HepG2 (cell line): Measurements from ENCODE around the gene EPB41L2. TPM values are rescaled to one million over a fixed set of nuclear protein-coding genes. Genes with fewer than 3 reads are reported as not detected.

Experiments used
- CHCHD3 ChIP-seq: sonication (generic); formaldehyde crosslinking; IDR thresholded peaks from 2 replicates; pipeline ENCODE4 v1.8.0; 2022; ENCODE audit warnings: mild to moderate bottlenecking, missing genetic modification reagents, moderate library complexity
- ELK4 ChIP-seq: sonication (generic); formaldehyde crosslinking; IDR thresholded peaks from 2 replicates; pipeline ENCODE4 v1.9.0; 2021; ENCODE audit warnings: missing genetic modification reagents, borderline replicate concordance
- ESRRA ChIP-seq: sonication (generic); formaldehyde crosslinking; IDR thresholded peaks from 2 replicates; pipeline ENCODE4 v1.5.1; 2020; ENCODE audit warnings: mild to moderate bottlenecking, low read depth, missing genetic modification reagents
- FUBP1 ChIP-seq: sonication (generic); formaldehyde crosslinking; IDR thresholded peaks from 2 replicates; pipeline ENCODE4 v1.5.1; 2020; ENCODE audit warnings: missing genetic modification reagents, mild to moderate bottlenecking, borderline replicate concordance
- HDAC1 ChIP-seq: sonication (generic); formaldehyde crosslinking; IDR thresholded peaks from 2 replicates; pipeline ENCODE4 v1.5.1; 2020; ENCODE audit warnings: mild to moderate bottlenecking, missing genetic modification reagents
- HOXA5 ChIP-seq: sonication (generic); formaldehyde crosslinking; IDR thresholded peaks from 2 replicates; pipeline ENCODE4 v1.4.0; 2020; ENCODE audit warnings: missing genetic modification reagents
- IRX3 ChIP-seq: sonication (generic); formaldehyde crosslinking; IDR thresholded peaks from 2 replicates; pipeline ENCODE4 v1.8.1; 2023; ENCODE audit warnings: mild to moderate bottlenecking, low read depth, missing genetic modification reagents, borderline replicate concordance
- KDM5A ChIP-seq: fragments of 200-600 bp; sonication (generic); IDR thresholded peaks from 2 replicates; pipeline ENCODE4 v1.7.0; 2018; ENCODE audit warnings: antibody characterized with exemption, mild to moderate bottlenecking, low read length, borderline replicate concordance
- LBX2 ChIP-seq: sonication (generic); formaldehyde crosslinking; IDR thresholded peaks from 2 replicates; pipeline ENCODE4 v1.5.0; 2020; ENCODE audit warnings: missing genetic modification reagents, mild to moderate bottlenecking, borderline replicate concordance
- RFX1 ChIP-seq: fragments of 450-650 bp; IDR thresholded peaks from 2 replicates; pipeline ENCODE4 v1.6.1; 2017
- SMC3 ChIP-seq: IDR thresholded peaks from 2 replicates; pipeline ENCODE4 v1.6.1; 2011; ENCODE audit warnings: low read length, improper control_type of control experiment
- SNAPC2 ChIP-seq: sonication (generic); formaldehyde crosslinking; IDR thresholded peaks from 2 replicates; pipeline ENCODE4 v1.8.1; 2022; ENCODE audit warnings: mild to moderate bottlenecking, missing genetic modification reagents
- THYN1 ChIP-seq: sonication (generic); formaldehyde crosslinking; IDR thresholded peaks from 2 replicates; pipeline ENCODE4 v1.8.1; 2023; ENCODE audit warnings: low read depth, mild to moderate bottlenecking, moderate library complexity, missing genetic modification reagents, borderline replicate concordance
- YEATS2 ChIP-seq: sonication (generic); formaldehyde crosslinking; IDR thresholded peaks from 2 replicates; pipeline ENCODE4 v1.4.0; 2020; ENCODE audit warnings: missing genetic modification reagents, borderline replicate concordance
- ZBTB8A ChIP-seq: sonication (generic); formaldehyde crosslinking; IDR thresholded peaks from 2 replicates; pipeline ENCODE4 v1.4.0; 2020; ENCODE audit warnings: mild to moderate bottlenecking, low read depth, missing genetic modification reagents, borderline replicate concordance
- ZFAT ChIP-seq: sonication (generic); formaldehyde crosslinking; conservative IDR thresholded peaks from 2 replicates; pipeline ENCODE4 v1.8.1; 2023; ENCODE audit warnings: missing genetic modification reagents, inconsistent platforms
- ZFP36L1 ChIP-seq: sonication (generic); formaldehyde crosslinking; IDR thresholded peaks from 2 replicates; pipeline ENCODE4 v1.8.0; 2022; ENCODE audit warnings: mild to moderate bottlenecking, missing genetic modification reagents, moderate library complexity
- ZFP36L2 ChIP-seq: sonication (generic); formaldehyde crosslinking; IDR thresholded peaks from 2 replicates; pipeline ENCODE4 v1.4.0; 2020; ENCODE audit warnings: missing genetic modification reagents
- ZNF12 ChIP-seq: sonication (generic); formaldehyde crosslinking; IDR thresholded peaks from 2 replicates; pipeline ENCODE4 v1.5.0; 2020; ENCODE audit warnings: missing genetic modification reagents
- ZNF264 ChIP-seq: sonication (generic); formaldehyde crosslinking; IDR thresholded peaks from 2 replicates; pipeline ENCODE4 v1.4.0; 2020; ENCODE audit warnings: missing genetic modification reagents
- ZNF430 ChIP-seq: sonication (generic); formaldehyde crosslinking; IDR thresholded peaks from 2 replicates; pipeline ENCODE4 v1.9.0; 2021; ENCODE audit warnings: mild to moderate bottlenecking, missing genetic modification reagents
- ZNF549 ChIP-seq: sonication (generic); formaldehyde crosslinking; IDR thresholded peaks from 2 replicates; pipeline ENCODE4 v1.5.0; 2020; ENCODE audit warnings: missing genetic modification reagents
- ZNF569 ChIP-seq: sonication (generic); formaldehyde crosslinking; IDR thresholded peaks from 2 replicates; pipeline ENCODE4 v1.5.0; 2020; ENCODE audit warnings: mild to moderate bottlenecking, missing genetic modification reagents, moderate library complexity, borderline replicate concordance
- ZNF619 ChIP-seq: sonication (generic); formaldehyde crosslinking; IDR thresholded peaks from 2 replicates; pipeline ENCODE4 v1.4.0; 2020; ENCODE audit warnings: mild to moderate bottlenecking, missing genetic modification reagents
- ZNF737 ChIP-seq: sonication (generic); formaldehyde crosslinking; IDR thresholded peaks from 2 replicates; pipeline ENCODE4 v1.5.0; 2020; ENCODE audit warnings: missing genetic modification reagents, mild to moderate bottlenecking, borderline replicate concordance
- ZNF775 ChIP-seq: sonication (generic); formaldehyde crosslinking; IDR thresholded peaks from 2 replicates; pipeline ENCODE4 v1.4.0; 2020; ENCODE audit warnings: missing genetic modification reagents, mild to moderate bottlenecking, moderate library complexity, borderline replicate concordance
- ZNF790 ChIP-seq: sonication (generic); formaldehyde crosslinking; IDR thresholded peaks from 2 replicates; pipeline ENCODE4 v1.8.0; 2022; ENCODE audit warnings: missing genetic modification reagents, mild to moderate bottlenecking, borderline replicate concordance
- polyA plus RNA-seq, 8 experiments: library from polyadenylated mRNA; depleted of rRNA in 3 of 8; stranded (reverse) in 7 of 8; unstranded in 1 of 8; fragments of >200 nt; fragmentation: Illumina TruSeq in 4 of 8; extraction: Trizol in 4 of 8; gene quantifications; 2 replicates each; pipeline versions ENCODE4 v1.2.1 to v1.2.3, GENCODE V29; 2011 to 2016; ENCODE audit warnings: low read depth in 4 of 8, missing spikeins in 1 of 8, mixed read lengths in 1 of 8; ENCODE audit not compliant: insufficient read depth in 1 of 8
- total RNA-seq, 5 experiments: library from RNA; depleted of rRNA; stranded (reverse); fragments of >200 nt; fragmentation: Illumina TruSeq; extraction: Trizol; gene quantifications; 2 replicates each; pipeline ENCODE4 v1.2.3, GENCODE V29; 2016; ENCODE audit warnings: low read depth in 1 of 5

EPB41L2 gene
- total and polyA plus RNA-seq, 2 of the 13 experiments (the other 11 are each of a cell fraction or from before 2014, with no cell fraction given): 41.7 to 56.4 TPM

- TF ChIP-seq ELK4 (CRISPR knock-in tag) (no peak), ZNF549 (CRISPR knock-in tag) (no peak), SNAPC2 (CRISPR knock-in tag) (0 out of 2 replicates have a peak, but pooled peaks have one; percentile 23), THYN1 (CRISPR knock-in tag) (no peak), SMC3 (peak; percentile 12; the same call in 1 of the 2 replicates), ZFP36L1 (peak; percentile 91; the same call in 1 of the 2 replicates), ZNF430 (CRISPR knock-in tag) (no peak), ZNF619 (CRISPR knock-in tag) (no peak), ZBTB8A (CRISPR knock-in tag) (no peak), YEATS2 (CRISPR knock-in tag) (peak; percentile 61; the same call in 1 of the 2 replicates), ZNF264 (CRISPR knock-in tag) (peak; percentile 98), IRX3 (CRISPR knock-in tag) (no peak), HOXA5 (CRISPR knock-in tag) (peak; percentile 76; the same call in 1 of the 2 replicates), ZNF12 (CRISPR knock-in tag) (peak; percentile 24; the same call in 1 of the 2 replicates), ZFP36L2 (CRISPR knock-in tag) (no peak), RFX1 (no peak), ZNF569 (CRISPR knock-in tag) (peak; percentile 93; the same call in 1 of the 2 replicates), LBX2 (CRISPR knock-in tag) (no peak), ZNF790 (CRISPR knock-in tag) (no peak), CHCHD3 (CRISPR knock-in tag) (no peak), ZNF737 (no peak), ESRRA (peak; percentile 86), ZFAT (CRISPR knock-in tag) (no peak), FUBP1 (CRISPR knock-in tag) (no peak), HDAC1 (CRISPR knock-in tag) (peak; percentile 90), ZNF775 (peak; percentile 54; the same call in 1 of the 2 replicates), KDM5A (no peak)
These were observed 24.3 kb downstream of the EPB41L2 start (continued) for GRCh38 chr6:131038597-131039344.
